Naive B cell (primary cell): ENCODE data around the gene FOXI1. TPM values are rescaled to one million over a fixed set of nuclear protein-coding genes. Genes with fewer than 3 reads are reported as not detected.

Experiments used
- ATAC-seq, 2 donors: fragments of 150-1000 bp; cut with Tn5 transposase; 2 replicates each; pipeline ENCODE4 v1.10.0; 2021; ENCODE audit warnings: low read depth in 2 of 2, mild to moderate bottlenecking in 2 of 2, moderate library complexity in 2 of 2
- DNase-seq: peaks from one replicate; pipeline ENCODE4 v3.0.0; 2022
- H3K27ac Mint-ChIP-seq, 6 donors: one replicate each; pipeline ENCODE4 v1.8.0; 2020 to 2022; ENCODE audit warnings: mild to moderate bottlenecking in 6 of 6, mixed read lengths in 6 of 6, moderate library complexity in 5 of 6, inconsistent platforms in 2 of 6
- H3K27me3 Mint-ChIP-seq, 3 donors: one replicate each; pipeline ENCODE4 v1.8.0; 2021 to 2022; ENCODE audit warnings: mixed read lengths in 3 of 3, mild to moderate bottlenecking in 1 of 3
- H3K36me3 Mint-ChIP-seq, 2 donors: one replicate each; pipeline ENCODE4 v1.8.0; 2020 to 2022; ENCODE audit warnings: mixed read lengths in 2 of 2, inconsistent platforms in 1 of 2, mild to moderate bottlenecking in 1 of 2
- H3K4me1 Mint-ChIP-seq, 3 donors: one replicate each; pipeline ENCODE4 v1.8.0; 2020 to 2022; ENCODE audit warnings: mixed read lengths in 3 of 3, inconsistent platforms in 1 of 3, mild to moderate bottlenecking in 1 of 3, moderate library complexity in 1 of 3
- H3K4me3 Mint-ChIP-seq, 8 donors: one replicate each; pipeline ENCODE4 v1.8.0; 2020 to 2022; ENCODE audit warnings: mild to moderate bottlenecking in 8 of 8, mixed read lengths in 8 of 8, moderate library complexity in 8 of 8, inconsistent platforms in 2 of 8
- H3K9me3 Mint-ChIP-seq, 7 donors: one replicate each; pipeline ENCODE4 v1.8.0; 2020 to 2022; ENCODE audit warnings: mixed read lengths in 7 of 7, mild to moderate bottlenecking in 5 of 7, inconsistent platforms in 2 of 7, moderate library complexity in 1 of 7
- polyA plus RNA-seq, 6 donors: library from polyadenylated mRNA; unstranded; fragments of 300-500 nt; fragmentation: Illumina TruSeq; gene quantifications; one replicate each; pipeline ENCODE4 v1.2.3, GENCODE V29; 2021; ENCODE audit warnings: low read depth in 6 of 6

Gene FOXI1
- polyA plus RNA-seq, 6 donors from 2014 or later: not detected

DNA sequence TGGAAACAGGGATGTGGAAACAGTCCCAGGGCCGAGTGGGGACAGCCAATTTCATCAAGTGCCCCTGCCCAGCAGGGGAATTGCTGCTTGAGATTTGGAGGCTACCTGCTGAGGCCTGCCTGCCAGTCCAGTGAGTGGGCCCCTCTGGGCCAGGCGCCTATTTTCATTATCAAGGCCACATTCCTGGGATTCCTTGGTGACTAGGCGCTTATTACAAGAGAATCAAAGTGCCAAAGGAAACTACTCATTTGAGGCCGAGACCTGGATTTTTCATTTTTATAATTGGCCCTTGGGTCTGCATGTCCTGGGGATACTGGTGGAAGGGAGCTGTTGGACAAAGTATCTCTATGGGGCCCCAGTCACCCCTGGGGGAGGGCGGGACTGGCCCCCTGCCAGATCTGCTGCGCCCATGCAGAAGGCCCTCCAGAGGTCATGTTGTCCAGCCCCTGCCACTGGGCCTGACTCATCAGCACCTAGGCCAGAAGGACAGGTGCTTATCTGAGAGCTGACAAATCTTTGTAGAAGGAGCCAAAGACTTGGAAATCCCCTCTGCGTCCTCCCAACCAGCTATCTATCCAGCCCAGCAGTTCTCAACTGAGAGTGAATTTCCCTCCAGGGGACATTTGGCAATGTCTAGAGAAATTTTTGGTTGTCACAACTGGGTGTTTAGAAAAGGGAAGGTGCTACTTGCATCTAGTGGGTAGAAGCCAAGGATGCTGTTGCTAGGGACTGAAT is 45.6 kb downstream of the FOXI1 start:
- H3K27ac Mint-ChIP-seq: peak overlapping the region in 1 of 6 donors; percentile 24
- no peak overlapping the region for H3K4me3 Mint-ChIP-seq
- ATAC-seq (no peak), DNase-seq (no peak)
- no peaks in the 10 kb centered on the region for H3K36me3 Mint-ChIP-seq
- no peaks in the 10 kb centered on the region for H3K4me1 Mint-ChIP-seq
- peaks cover 0 to 23% (median 13%) of the 10 kb centered on the region in 3 donors for H3K27me3 Mint-ChIP-seq
- H3K9me3 Mint-ChIP-seq: peaks cover 0 to 2% (median 0%) of the 10 kb centered on the region in 7 donors

DNA sequence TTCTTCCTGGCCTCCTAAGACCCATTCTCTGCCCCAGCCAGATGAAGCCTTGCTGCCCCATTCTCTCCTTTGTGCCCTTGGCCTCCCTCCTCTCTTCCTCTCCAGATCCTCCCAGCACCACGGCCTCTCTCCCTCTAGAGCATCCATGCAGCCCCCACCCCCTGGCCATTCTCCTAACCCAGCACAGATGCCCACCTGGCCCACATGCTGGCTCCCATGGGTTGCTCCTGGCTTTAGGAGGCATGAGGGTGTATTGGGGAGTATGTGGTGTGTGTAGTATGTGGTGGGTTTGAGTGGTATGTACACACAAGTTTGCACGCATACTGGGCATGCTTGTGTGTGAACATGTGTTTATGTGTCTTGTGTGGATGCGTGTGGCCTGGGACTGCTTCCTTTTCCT is 47.1 kb downstream of the FOXI1 start:
- DNase-seq: no peak

DNA sequence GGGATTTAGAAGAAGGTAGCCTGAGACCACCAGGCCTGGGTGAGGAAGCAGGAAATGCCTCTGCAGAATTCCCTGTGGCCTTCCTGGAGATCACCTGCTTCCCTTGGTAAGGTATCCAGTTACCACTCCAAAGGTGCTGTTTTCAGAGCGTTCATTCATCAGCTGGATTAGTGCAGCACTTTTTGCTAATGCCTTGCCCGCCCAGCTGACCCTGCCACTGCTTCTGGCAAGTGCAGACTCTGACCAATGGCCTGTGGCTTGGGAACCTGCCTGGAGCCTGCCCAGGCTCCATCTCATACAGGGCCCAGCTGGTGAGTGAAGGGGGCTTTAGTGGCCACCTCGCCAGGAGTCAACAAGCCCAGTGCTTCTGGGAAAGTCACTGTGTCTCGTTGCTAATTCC is 48.6 kb downstream of the FOXI1 start:
- H3K4me3 Mint-ChIP-seq: no peak overlapping the region
- no peak overlapping the region for H3K27ac Mint-ChIP-seq
- H3K27me3 Mint-ChIP-seq: peaks cover 0 to 3% (median 2%) of the 10 kb centered on the region in 3 donors

More for the DNA sequence above, 47.1 kb downstream of the FOXI1 start:
- peaks cover 0 to 15% (median 8%) of the 10 kb centered on the region in 3 donors for H3K27me3 Mint-ChIP-seq
- ATAC-seq: no peak
- no peaks in the 10 kb centered on the region for H3K36me3 Mint-ChIP-seq
- H3K27ac Mint-ChIP-seq: no peak overlapping the region
- H3K4me3 Mint-ChIP-seq: no peak overlapping the region
- peaks cover 0 to 2% (median 0%) of the 10 kb centered on the region in 7 donors for H3K9me3 Mint-ChIP-seq
- H3K4me1 Mint-ChIP-seq: no peaks in the 10 kb centered on the region

GRCh38 chr5:170154744-170155143 is 49.0 kb downstream of the FOXI1 start:
- peaks cover 0 to 2% (median 0%) of the 10 kb centered on the region in 7 donors for H3K9me3 Mint-ChIP-seq
- ATAC-seq (no peak), DNase-seq (no peak)
- H3K27me3 Mint-ChIP-seq: no peaks in the 10 kb centered on the region
- no peak overlapping the region for H3K27ac Mint-ChIP-seq
- no peaks in the 10 kb centered on the region for H3K4me1 Mint-ChIP-seq
- no peak overlapping the region for H3K4me3 Mint-ChIP-seq
- no peaks in the 10 kb centered on the region for H3K36me3 Mint-ChIP-seq

More for the DNA sequence above, 48.6 kb downstream of the FOXI1 start:
- Mint-ChIP-seq H3K4me1 (no peaks in the 10 kb centered on the region), H3K36me3 (no peaks in the 10 kb centered on the region), H3K9me3 (peaks cover 0 to 2% (median 0%) of the 10 kb centered on the region in 7 donors)
- ATAC-seq: no peak
- no peak for DNase-seq

- no peaks in the 10 kb centered on the region for H3K27me3 Mint-ChIP-seq
- no peak for DNase-seq
- no peaks in the 10 kb centered on the region for H3K4me1 Mint-ChIP-seq
- H3K9me3 Mint-ChIP-seq: peaks cover 0 to 2% (median 0%) of the 10 kb centered on the region in 7 donors
- H3K36me3 Mint-ChIP-seq: no peaks in the 10 kb centered on the region
- no peak overlapping the region for H3K4me3 Mint-ChIP-seq
- no peak for ATAC-seq
- H3K27ac Mint-ChIP-seq: no peak overlapping the region
Measured at GRCh38 chr5:170155771-170156170, 50.1 kb downstream of the FOXI1 start.

DNA sequence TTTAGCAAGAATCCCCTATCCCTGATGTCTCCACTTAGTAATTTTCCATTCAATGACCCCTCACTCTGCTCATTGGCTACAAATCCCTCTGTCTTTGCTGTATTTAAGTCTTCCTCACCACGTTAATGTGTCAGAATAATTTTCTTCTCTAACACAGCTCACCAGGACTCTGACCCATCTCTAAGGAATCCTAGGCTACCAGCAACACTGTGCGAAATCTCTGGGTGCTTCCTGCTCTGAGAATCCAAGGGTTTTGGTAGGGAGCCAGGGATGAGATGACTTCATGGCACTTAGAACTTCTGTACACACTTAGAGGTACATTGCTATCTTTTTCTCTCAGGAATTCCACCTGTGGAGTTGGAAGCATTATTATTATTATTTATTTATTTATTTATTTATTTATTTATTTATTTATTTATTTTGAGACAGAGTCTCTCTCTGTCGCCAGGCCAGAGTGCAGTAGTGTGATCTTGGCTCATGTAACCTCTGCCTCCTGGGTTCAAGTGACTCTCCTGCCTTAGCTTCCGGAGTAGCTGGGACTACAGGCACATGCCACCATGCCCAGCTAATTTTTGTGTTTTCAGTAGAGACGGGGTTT is 53.5 kb downstream of the FOXI1 start:
- DNase-seq (no peak), ATAC-seq (no peak)
- peak overlapping the region in 1 of 6 donors; percentile 51 for H3K27ac Mint-ChIP-seq
- H3K4me1 Mint-ChIP-seq: no peaks in the 10 kb centered on the region
- no peaks in the 10 kb centered on the region for H3K36me3 Mint-ChIP-seq
- H3K4me3 Mint-ChIP-seq: no peak overlapping the region
- no peaks in the 10 kb centered on the region for H3K9me3 Mint-ChIP-seq
- no peaks in the 10 kb centered on the region for H3K27me3 Mint-ChIP-seq

Other genes starting within 250 kb of the FOXI1 start
- under 1 TPM in 3 of 6 donors, not detected in 3; 0.32 to 0.77 (median 0.37) TPM for gene INSYN2B, start 125.4 kb upstream of the FOXI1 start, polyA plus RNA-seq
- gene C5orf58, start 127.1 kb downstream of the FOXI1 start, polyA plus RNA-seq: not detected
- 10 to 100 TPM in 2 of 6 donors, 1 to 10 TPM in 4; 2.9 to 28.7 (median 9.5) TPM for gene LCP2, start 191.9 kb downstream of the FOXI1 start, polyA plus RNA-seq